RWPE2 (cell line): ENCODE results near the gene SKP1.
A peak's percentile ranks its signal among the peaks of the same experiment; 100 is the strongest.

Experiments used
- ATAC-seq: fragments of 200-7000 bp; cut with Tn5 transposase; 3 replicates; pipeline ENCODE4 v1.9.1; 2021; ENCODE audit warnings: low read depth
- DNase-seq: peaks from one replicate; pipeline ENCODE4 v3.0.0-alpha.2; 2020; ENCODE audit warnings: low spot score
- H3K27ac ChIP-seq: fragments of 450-650 bp; 2 replicates; pipeline ENCODE4 v1.5.1; 2017; ENCODE audit warnings: mild to moderate bottlenecking; ENCODE audit not compliant: poor library complexity, severe bottlenecking
- H3K27me3 ChIP-seq: fragments of 250-450 bp; sonication (Bioruptor Pico); 2 replicates; pipeline ENCODE4 v1.5.1; 2021; ENCODE audit warnings: mild to moderate bottlenecking, moderate library complexity; ENCODE audit not compliant: insufficient read depth, poor library complexity, severe bottlenecking
- H3K36me3 ChIP-seq: fragments of 250-450 bp; sonication (Bioruptor Pico); 2 replicates; pipeline ENCODE4 v1.5.1; 2020; ENCODE audit warnings: low read depth, mild to moderate bottlenecking, moderate library complexity
- H3K4me1 ChIP-seq: fragments of 250-450 bp; sonication (Bioruptor Pico); 2 replicates; pipeline ENCODE4 v1.5.1; 2021; ENCODE audit warnings: mild to moderate bottlenecking, moderate library complexity; ENCODE audit not compliant: insufficient read depth, poor library complexity, severe bottlenecking
- H3K4me3 ChIP-seq: fragments of 250-450 bp; sonication (Bioruptor Pico); 2 replicates; pipeline ENCODE4 v1.5.1; 2021; ENCODE audit warnings: mild to moderate bottlenecking, moderate library complexity; ENCODE audit not compliant: severe bottlenecking
- H3K9me3 ChIP-seq: fragments of 250-450 bp; sonication (Bioruptor Pico); 2 replicates; pipeline ENCODE4 v1.5.1; 2021; ENCODE audit warnings: mild to moderate bottlenecking, moderate library complexity; ENCODE audit not compliant: severe bottlenecking
- CTCF ChIP-seq: fragments of 450-650 bp; IDR thresholded peaks from one replicate; pipeline ENCODE4 v1.5.1; 2017; ENCODE audit warnings: mild to moderate bottlenecking, moderate library complexity; ENCODE audit not compliant: poor library complexity, severe bottlenecking

Gene SKP1

GRCh38 chr5:134177369-134178095 is 782 bp upstream of the SKP1 start:
- Histone ChIP-seq H3K9me3 (no peaks in the 10 kb centered on the region), H3K27me3 (no peaks in the 10 kb centered on the region), H3K36me3 (peaks cover 13% of the 10 kb centered on the region), H3K27ac (peak overlapping the region; percentile 90), H3K4me3 (peak overlapping the region; percentile 75), H3K4me1 (peaks cover 16% of the 10 kb centered on the region)
- ATAC-seq, result peak; percentile 63
- TF ChIP-seq CTCF, result no peak
- no peak for DNase-seq

- TF ChIP-seq CTCF, result no peak
- no peak for DNase-seq
- Histone ChIP-seq H3K27ac (peak overlapping the region; percentile 90), H3K4me1 (peaks cover 16% of the 10 kb centered on the region), H3K4me3 (peak overlapping the region; percentile 75), H3K9me3 (no peaks in the 10 kb centered on the region), H3K27me3 (no peaks in the 10 kb centered on the region), H3K36me3 (peaks cover 28% of the 10 kb centered on the region)
- ATAC-seq, result peak; percentile 22
These were observed 734 bp downstream of the SKP1 start for GRCh38 chr5:134175921-134176510.

- peaks cover 16% of the 10 kb centered on the region for H3K4me1 ChIP-seq
- peak; percentile 13; the same call in 1 of the 3 replicates for ATAC-seq
- H3K27ac ChIP-seq, result peak overlapping the region; percentile 90
- H3K9me3 ChIP-seq, result no peaks in the 10 kb centered on the region
- no peak for DNase-seq
- H3K27me3 ChIP-seq, result no peaks in the 10 kb centered on the region
- H3K36me3 ChIP-seq, result peaks cover 37% of the 10 kb centered on the region
- peak overlapping the region; percentile 75 for H3K4me3 ChIP-seq
- no peak for TF ChIP-seq CTCF
These were observed 1.6 kb downstream of the SKP1 start for GRCh38 chr5:134174841-134175839.

- no peak overlapping the region for H3K4me3 ChIP-seq
- H3K27ac ChIP-seq, result no peak overlapping the region
- no peaks in the 10 kb centered on the region for H3K27me3 ChIP-seq
- H3K4me1 ChIP-seq, result peaks cover 11% of the 10 kb centered on the region
- ATAC-seq (no peak), DNase-seq (no peak)
- TF ChIP-seq CTCF, result no peak
- H3K36me3 ChIP-seq, result peaks cover 68% of the 10 kb centered on the region
- H3K9me3 ChIP-seq, result no peaks in the 10 kb centered on the region
These were observed 4.8 kb downstream of the SKP1 start for GRCh38 chr5:134171972-134172371.
